Sigmoid colon (tissue), 7 donors: Measurements from ENCODE around the gene NDUFAF2. TPM values are rescaled to one million over a fixed set of nuclear protein-coding genes. Genes with fewer than 3 reads are reported as not detected.
"Not testable (repeated sequence)": the region's sequence is repeated elsewhere in the genome, so short reads cannot be mapped to it uniquely, and the experiment has no call there.

Source experiments
- DNase-seq: peaks from one replicate; pipeline ENCODE4 v3.0.0-alpha.2; 2019
- H3K27ac ChIP-seq, 4 donors: fragments of 200-600 bp; sonication (generic); one replicate each; pipeline ENCODE4 v1.5.1; 2016 to 2019; ENCODE audit warnings: mild to moderate bottlenecking in 1 of 4
- H3K27me3 ChIP-seq, 3 donors: fragments of 200-600 bp; sonication (generic); one replicate each; pipeline ENCODE4 v1.5.1; 2019; ENCODE audit warnings: mild to moderate bottlenecking in 1 of 3
- H3K36me3 ChIP-seq, 4 donors: fragments of 200-600 bp; sonication (generic); one replicate each; pipeline ENCODE4 v1.5.1; 2016 to 2019
- H3K4me1 ChIP-seq, 4 donors: fragments of 200-600 bp; sonication (generic); one replicate each; pipeline ENCODE4 v1.5.1; 2017 to 2019
- H3K4me3 ChIP-seq, 4 donors: fragments of 200-600 bp; sonication (generic); one replicate each; pipeline ENCODE4 v1.5.1; 2017 to 2019; ENCODE audit warnings: mild to moderate bottlenecking in 2 of 4, moderate library complexity in 1 of 4
- H3K9me3 ChIP-seq, 4 donors: fragments of 200-600 bp in 3 of 4; sonication (generic) in 3 of 4; one replicate each; pipeline versions ENCODE4 v1.5.1 to v1.6.1; 2013 to 2019
- EP300 ChIP-seq, 4 donors: sonication (generic); formaldehyde crosslinking; IDR thresholded peaks; one replicate each; pipeline ENCODE4 v1.6.1; 2017; ENCODE audit warnings: antibody characterized with exemption in 4 of 4
- POLR2A ChIP-seq, 2 donors: fragments of 450-650 bp; IDR thresholded peaks; one replicate each; pipeline ENCODE4 v1.6.1; 2016; ENCODE audit warnings: antibody characterized with exemption in 2 of 2, mild to moderate bottlenecking in 2 of 2, moderate library complexity in 2 of 2
- POLR2AphosphoS5 ChIP-seq, 4 donors: sonication (generic); formaldehyde crosslinking; IDR thresholded peaks; one replicate each; pipeline ENCODE4 v1.6.1; 2017; ENCODE audit warnings: antibody characterized with exemption in 4 of 4
- WGBS, 2 donors: extraction: QIAGEN DNeasy Blood & Tissue Kit; methylation state at CpG; one replicate each; pipeline ENCODE4 v1.1.7; 2013; 5-methylcytosine and 5-hydroxymethylcytosine counted together
- intact Hi-C: fragments of 100-400 bp; cut with DNase I; formaldehyde crosslinking; loops from one replicate; pipeline ENCODE4 v1.15.1; 2023
- polyA plus RNA-seq, 3 donors: library from polyadenylated mRNA; stranded (reverse); fragments of 200-250 nt; gene quantifications; one replicate each; pipeline ENCODE4 v1.2.3, GENCODE V29; 2013
- total RNA-seq, 4 donors: library from RNA; depleted of rRNA; stranded (reverse); fragments of >200 nt; gene quantifications; one replicate each; pipeline ENCODE4 v1.1.0, GENCODE V29; 2016
- TF ChIP-seq, protein P1 (sequence below), 4 experiments: fragments of 450-650 bp in 3 of 4; fragments of 200-600 bp in 1 of 4; IDR thresholded peaks; one replicate each; pipeline ENCODE4 v1.5.1; 2016 to 2019; ENCODE audit warnings: antibody characterized with exemption in 4 of 4, mild to moderate bottlenecking in 3 of 4, moderate library complexity in 2 of 4
- donor health status: healthy with polysubstance abuse.
- donor health status: Bipolar disorder and iron deficiency.
- donor health status: healthy.

NDUFAF2 gene
- total and polyA plus RNA-seq, 7 donors: 33.5 to 48.6 (median 41.5) TPM

DNA sequence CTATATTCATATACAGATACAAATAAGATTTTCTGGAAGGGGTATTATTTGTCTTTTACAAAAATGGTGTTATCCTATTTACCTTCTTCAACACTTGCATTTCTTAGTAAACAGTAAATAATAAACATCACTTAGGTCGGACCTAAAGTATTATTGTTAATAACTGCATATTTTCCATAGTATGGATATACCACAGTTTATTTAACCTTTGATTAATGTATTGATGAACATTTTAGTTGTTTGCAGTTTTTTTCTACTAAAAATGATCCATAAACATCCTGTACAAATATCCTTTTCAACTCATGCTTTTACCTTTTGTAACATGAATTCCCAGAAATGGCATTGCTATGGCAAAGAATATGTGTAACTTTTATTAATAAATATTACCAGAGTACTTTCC is 83.4 kb downstream of the NDUFAF2 start:
- TF ChIP-seq, protein P1, sequence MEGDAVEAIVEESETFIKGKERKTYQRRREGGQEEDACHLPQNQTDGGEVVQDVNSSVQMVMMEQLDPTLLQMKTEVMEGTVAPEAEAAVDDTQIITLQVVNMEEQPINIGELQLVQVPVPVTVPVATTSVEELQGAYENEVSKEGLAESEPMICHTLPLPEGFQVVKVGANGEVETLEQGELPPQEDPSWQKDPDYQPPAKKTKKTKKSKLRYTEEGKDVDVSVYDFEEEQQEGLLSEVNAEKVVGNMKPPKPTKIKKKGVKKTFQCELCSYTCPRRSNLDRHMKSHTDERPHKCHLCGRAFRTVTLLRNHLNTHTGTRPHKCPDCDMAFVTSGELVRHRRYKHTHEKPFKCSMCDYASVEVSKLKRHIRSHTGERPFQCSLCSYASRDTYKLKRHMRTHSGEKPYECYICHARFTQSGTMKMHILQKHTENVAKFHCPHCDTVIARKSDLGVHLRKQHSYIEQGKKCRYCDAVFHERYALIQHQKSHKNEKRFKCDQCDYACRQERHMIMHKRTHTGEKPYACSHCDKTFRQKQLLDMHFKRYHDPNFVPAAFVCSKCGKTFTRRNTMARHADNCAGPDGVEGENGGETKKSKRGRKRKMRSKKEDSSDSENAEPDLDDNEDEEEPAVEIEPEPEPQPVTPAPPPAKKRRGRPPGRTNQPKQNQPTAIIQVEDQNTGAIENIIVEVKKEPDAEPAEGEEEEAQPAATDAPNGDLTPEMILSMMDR (IDR thresholded peaks at IDR 0.05): no peak
- TF ChIP-seq POLR2A (IDR thresholded peaks at IDR 0.05) (no peak), EP300 (IDR thresholded peaks at IDR 0.05) (no peak), POLR2AphosphoS5 (IDR thresholded peaks at IDR 0.05) (no peak)
- intact Hi-C loops: no loop called here
- Histone ChIP-seq H3K9me3 (no peaks in the 10 kb centered on the region), H3K27me3 (no peaks in the 10 kb centered on the region), H3K27ac (no peak overlapping the region), H3K36me3 (no peaks in the 10 kb centered on the region), H3K4me1 (peaks cover 0 to 34% (median 13%) of the 10 kb centered on the region in 4 donors), H3K4me3 (no peak overlapping the region)
- 85 to 91% methylated on average over 1 of the region's 1 CpG for WGBS, 2 donors
- no peak for DNase-seq

DNA sequence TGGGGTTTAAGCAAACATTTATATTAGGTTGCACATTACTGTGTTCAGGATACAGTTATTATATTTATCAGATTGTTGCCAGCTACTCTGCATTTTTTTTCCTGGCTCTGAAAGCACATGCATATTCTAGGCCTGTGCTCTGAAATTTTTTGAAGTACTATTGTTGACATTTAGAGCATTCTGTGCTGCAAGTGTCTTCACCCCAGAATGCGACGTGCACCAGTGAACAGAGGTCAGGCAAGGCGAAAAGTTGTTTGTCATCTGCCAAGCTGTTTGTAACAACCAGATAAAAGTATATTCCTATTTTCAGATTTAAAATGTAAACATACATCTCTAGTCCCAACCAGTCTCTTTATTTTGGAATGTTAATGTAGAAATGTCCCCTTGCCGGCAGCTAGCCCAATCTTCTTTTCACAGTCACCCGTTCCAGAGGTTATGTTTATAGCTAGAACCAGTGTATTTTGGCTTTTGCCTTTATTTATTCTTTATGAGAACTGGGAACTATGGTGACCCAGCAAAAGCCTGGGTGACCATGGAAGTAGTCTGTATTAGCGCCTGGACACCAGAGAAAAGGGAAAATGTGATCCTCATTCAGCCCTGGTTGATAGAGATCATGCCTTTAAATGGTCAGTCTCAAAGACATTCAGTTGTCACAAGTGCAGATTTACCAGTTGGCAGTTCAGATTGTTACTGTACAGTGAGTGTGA is 84.6 kb downstream of the NDUFAF2 start:
- intact Hi-C loops: no loop called here
- WGBS, 2 donors: 78 to 89% methylated on average over 6 of the region's 6 CpGs
- no peak for TF ChIP-seq POLR2A (IDR thresholded peaks at IDR 0.05)
- no peak for TF ChIP-seq POLR2AphosphoS5 (IDR thresholded peaks at IDR 0.05)
- no peak for TF ChIP-seq EP300 (IDR thresholded peaks at IDR 0.05)
- TF ChIP-seq, protein P1 (IDR thresholded peaks at IDR 0.05): no peak
- Histone ChIP-seq H3K4me1 (peaks cover 0 to 23% (median 10%) of the 10 kb centered on the region in 4 donors), H3K9me3 (no peaks in the 10 kb centered on the region), H3K27ac (no peak overlapping the region), H3K4me3 (no peak overlapping the region), H3K27me3 (no peaks in the 10 kb centered on the region), H3K36me3 (no peaks in the 10 kb centered on the region)
- DNase-seq: no peak

DNA sequence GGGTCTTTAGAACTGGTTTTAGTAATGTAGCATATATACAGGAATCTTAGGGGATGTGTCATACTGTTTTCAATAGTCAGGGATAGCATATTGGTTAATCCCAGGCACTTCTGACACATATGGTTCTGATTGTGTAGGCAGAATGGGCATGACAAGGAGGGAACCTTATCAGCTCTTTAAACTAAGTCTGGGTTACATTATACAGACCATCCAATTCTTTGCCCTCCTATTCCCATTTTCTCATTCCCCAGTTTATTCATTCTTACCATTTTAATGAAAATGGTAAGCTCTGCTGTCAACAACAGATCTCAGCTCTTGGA is 85.1 kb downstream of the NDUFAF2 start:
- DNase-seq: no peak
- H3K36me3 ChIP-seq: no peaks in the 10 kb centered on the region
- intact Hi-C loops: no loop called here
- H3K27ac ChIP-seq: no peak overlapping the region
- no peaks in the 10 kb centered on the region for H3K27me3 ChIP-seq
- no peaks in the 10 kb centered on the region for H3K9me3 ChIP-seq
- H3K4me3 ChIP-seq: no peak overlapping the region
- peaks cover 0 to 22% (median 10%) of the 10 kb centered on the region in 4 donors for H3K4me1 ChIP-seq
- TF ChIP-seq POLR2A (IDR thresholded peaks at IDR 0.05): no peak

DNA sequence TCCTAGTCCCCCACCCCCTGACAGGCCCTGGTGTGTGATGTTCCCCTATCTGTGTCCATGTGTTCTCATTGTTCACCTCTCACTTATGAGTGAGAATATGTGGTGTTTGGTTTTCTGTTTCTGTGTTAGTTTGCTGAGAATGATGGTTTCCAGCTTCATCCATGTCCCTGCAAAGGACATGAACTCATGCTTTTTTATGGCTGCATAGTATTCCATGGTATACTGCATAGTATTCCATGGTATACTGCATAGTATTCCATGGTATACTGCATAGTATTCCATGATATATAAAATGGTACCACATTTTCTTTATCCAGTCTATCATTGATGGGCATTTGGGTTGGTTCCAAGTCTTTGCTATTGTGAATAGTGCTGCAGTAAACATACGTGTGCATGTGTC is 86.3 kb downstream of the NDUFAF2 start:
- H3K9me3 ChIP-seq, intact Hi-C loops, H3K27ac ChIP-seq, H3K4me3 ChIP-seq, H3K36me3 ChIP-seq, DNase-seq, H3K27me3 ChIP-seq: not testable (repeated sequence)
- peaks cover 0 to 19% (median 10%) of the 10 kb centered on the region in 4 donors for H3K4me1 ChIP-seq
- WGBS, 2 donors: 83 to 88% methylated on average over 1 of the region's 1 CpG

DNA sequence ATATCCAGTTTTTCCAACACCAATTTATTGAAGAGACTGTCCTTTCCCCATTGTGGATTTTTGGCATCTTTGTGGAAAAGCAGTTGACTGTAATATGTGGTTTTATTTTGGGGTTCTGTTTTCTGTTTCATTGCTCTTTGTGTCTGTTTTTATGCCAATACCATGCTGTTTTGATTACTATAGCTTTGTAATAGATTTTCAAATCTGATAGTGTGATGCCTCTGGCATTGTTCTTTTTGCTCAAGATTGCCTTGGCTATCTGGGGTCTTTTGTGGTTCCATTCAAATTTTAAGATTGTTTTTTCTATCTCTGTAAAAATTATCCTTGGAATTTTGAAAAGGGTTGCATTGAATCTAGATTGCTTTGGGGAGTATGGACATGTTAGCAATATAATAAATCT is 99.5 kb downstream of the NDUFAF2 start:
- H3K9me3 ChIP-seq: peaks cover 0 to 2% (median 0%) of the 10 kb centered on the region in 4 donors
- intact Hi-C loops: no loop called here
- TF ChIP-seq, protein P1 (IDR thresholded peaks at IDR 0.05): no peak
- no peak for TF ChIP-seq POLR2A (IDR thresholded peaks at IDR 0.05)
- no peak for TF ChIP-seq POLR2AphosphoS5 (IDR thresholded peaks at IDR 0.05)
- TF ChIP-seq EP300 (IDR thresholded peaks at IDR 0.05): no peak

DNA sequence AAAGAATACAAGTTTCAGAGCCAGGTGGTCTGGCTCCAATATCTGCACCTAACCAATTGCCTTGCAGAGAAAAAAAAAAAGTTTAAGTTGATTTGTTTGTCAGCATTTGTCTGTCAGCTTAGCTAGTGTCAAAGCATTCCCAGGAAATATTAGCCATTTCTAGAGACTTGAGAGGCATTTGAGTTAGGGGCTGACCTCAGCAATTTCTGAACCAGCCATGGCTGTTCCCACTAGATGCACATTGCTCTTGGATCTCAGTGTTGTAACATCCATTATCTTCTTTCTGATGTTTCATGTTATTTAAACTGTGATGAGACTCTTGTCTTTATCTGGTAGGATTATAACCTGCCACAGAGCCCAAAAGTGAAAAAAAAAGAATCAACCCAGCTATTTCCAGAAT is 102.3 kb downstream of the NDUFAF2 start:
- no peak overlapping the region for H3K27ac ChIP-seq
- H3K4me3 ChIP-seq: no peak overlapping the region
- intact Hi-C loops: no loop called here
- DNase-seq: no peak
- no peaks in the 10 kb centered on the region for H3K27me3 ChIP-seq
- peaks cover 0 to 9% (median 1%) of the 10 kb centered on the region in 4 donors for H3K4me1 ChIP-seq
- H3K9me3 ChIP-seq: peaks cover 0 to 2% (median 0%) of the 10 kb centered on the region in 4 donors
- H3K36me3 ChIP-seq: no peaks in the 10 kb centered on the region
- TF ChIP-seq EP300 (IDR thresholded peaks at IDR 0.05) (no peak), POLR2AphosphoS5 (IDR thresholded peaks at IDR 0.05) (no peak), POLR2A (IDR thresholded peaks at IDR 0.05) (no peak)
- TF ChIP-seq, protein P1 (IDR thresholded peaks at IDR 0.05): no peak

More for the DNA sequence above, 99.5 kb downstream of the NDUFAF2 start:
- DNase-seq: no peak
- no peak overlapping the region for H3K4me3 ChIP-seq
- no peaks in the 10 kb centered on the region for H3K4me1 ChIP-seq
- H3K27me3 ChIP-seq: no peaks in the 10 kb centered on the region
- no peaks in the 10 kb centered on the region for H3K36me3 ChIP-seq
- H3K27ac ChIP-seq: no peak overlapping the region
